ENCODE results near the gene RAD51B. TPM values are rescaled to one million over a fixed set of nuclear protein-coding genes. Genes with fewer than 3 reads are reported as not detected.

The RAD51B gene
- total and polyA plus RNA-seq, 8 donors: 1.8 to 30.7 (median 15.3) TPM

- WGBS, 5 donors: 83 to 92% (median 91%) methylated on average over 2 of the region's 2 CpGs
- H3K27ac ChIP-seq: peak overlapping the region in 1 of 5 donors; percentile 59
- H3K36me3 ChIP-seq: no peaks in the 10 kb centered on the region
- no peak overlapping the region for H3K4me3 ChIP-seq
- H3K27me3 ChIP-seq: no peaks in the 10 kb centered on the region
- no peak for TF ChIP-seq CTCF (IDR thresholded peaks at IDR 0.05)
- no peak for TF ChIP-seq POLR2AphosphoS5 (IDR thresholded peaks at IDR 0.05)
- TF ChIP-seq EP300 (IDR thresholded peaks at IDR 0.05): no peak
- TF ChIP-seq POLR2A (IDR thresholded peaks at IDR 0.05): no peak
- no peak for DNase-seq
- peaks cover 0 to 50% (median 23%) of the 10 kb centered on the region in 4 donors for H3K4me1 ChIP-seq
- intact Hi-C loops (cut with DNase I; ENCODE audit: low total_unique reads): no loop called here
- H3K9me3 ChIP-seq: no peaks in the 10 kb centered on the region
These were observed 193.7 kb downstream of the RAD51B start for GRCh38 chr14:68013326-68013725.

GRCh38 chr14:68014771-68015170 lies 195.2 kb downstream of the RAD51B start:
- no peak overlapping the region for H3K27ac ChIP-seq
- H3K9me3 ChIP-seq: no peaks in the 10 kb centered on the region
- intact Hi-C loops (cut with DNase I; ENCODE audit: low total_unique reads): no loop called here
- H3K36me3 ChIP-seq: no peaks in the 10 kb centered on the region
- TF ChIP-seq POLR2AphosphoS5 (IDR thresholded peaks at IDR 0.05): no peak
- H3K27me3 ChIP-seq: no peaks in the 10 kb centered on the region
- WGBS, 5 donors: 54 to 67% (median 58%) methylated on average over 2 of the region's 2 CpGs
- H3K4me1 ChIP-seq: peaks cover 0 to 49% (median 27%) of the 10 kb centered on the region in 4 donors
- no peak overlapping the region for H3K4me3 ChIP-seq
- no peak for DNase-seq

- H3K36me3 ChIP-seq: no peaks in the 10 kb centered on the region
- no peak for DNase-seq
- no peak overlapping the region for H3K4me3 ChIP-seq
- no peak overlapping the region for H3K27ac ChIP-seq
- intact Hi-C loops (cut with DNase I; ENCODE audit: low total_unique reads): no loop called here
- no peaks in the 10 kb centered on the region for H3K27me3 ChIP-seq
- H3K9me3 ChIP-seq: no peaks in the 10 kb centered on the region
- peaks cover 0 to 49% (median 26%) of the 10 kb centered on the region in 4 donors for H3K4me1 ChIP-seq
- TF ChIP-seq EP300 (IDR thresholded peaks at IDR 0.05): no peak
- TF ChIP-seq CTCF (IDR thresholded peaks at IDR 0.05): no peak
- TF ChIP-seq POLR2A (IDR thresholded peaks at IDR 0.05): no peak
- TF ChIP-seq POLR2AphosphoS5 (IDR thresholded peaks at IDR 0.05): no peak
- WGBS, 5 donors: 83 to 92% (median 89%) methylated on average over 12 of the region's 12 CpGs
These were observed 196.0 kb downstream of the RAD51B start for GRCh38 chr14:68015356-68016254.

- H3K27ac ChIP-seq: no peak overlapping the region
These were observed 196.8 kb downstream of the RAD51B start for GRCh38 chr14:68016255-68016914.

More at GRCh38 chr14:68016255-68016914, 196.8 kb downstream of the RAD51B start:
- Histone ChIP-seq H3K4me3 (no peak overlapping the region), H3K36me3 (no peaks in the 10 kb centered on the region), H3K27me3 (no peaks in the 10 kb centered on the region), H3K4me1 (peaks cover 0 to 42% (median 22%) of the 10 kb centered on the region in 4 donors), H3K9me3 (no peaks in the 10 kb centered on the region)
- intact Hi-C loops (cut with DNase I; ENCODE audit: low total_unique reads): no loop called here
- DNase-seq: no peak
- no peak for TF ChIP-seq EP300 (IDR thresholded peaks at IDR 0.05)
- no peak for TF ChIP-seq POLR2A (IDR thresholded peaks at IDR 0.05)
- no peak for TF ChIP-seq CTCF (IDR thresholded peaks at IDR 0.05)
- TF ChIP-seq POLR2AphosphoS5 (IDR thresholded peaks at IDR 0.05): no peak
